HEK293T (cell line): ENCODE results near the gene COL17A1.

ENCODE experiments used
- BHLHE40 ChIP-seq: fragments of 450-650 bp; IDR thresholded peaks from 2 replicates; pipeline ENCODE4 v1.6.1; 2016; ENCODE audit warnings: mild to moderate bottlenecking, moderate library complexity, borderline replicate concordance
- CTBP1 ChIP-seq: fragments of 450-650 bp; IDR thresholded peaks from 2 replicates; pipeline ENCODE4 v1.6.1; 2016; ENCODE audit warnings: borderline replicate concordance
- ELF4 ChIP-seq: fragments of 450-650 bp; IDR thresholded peaks from 2 replicates; pipeline ENCODE4 v1.6.1; 2017; ENCODE audit warnings: antibody characterized with exemption
- FOXM1 ChIP-seq: fragments of 450-650 bp; IDR thresholded peaks from 2 replicates; pipeline ENCODE4 v1.6.1; 2017; ENCODE audit warnings: mild to moderate bottlenecking, borderline replicate concordance
- LEF1 ChIP-seq: fragments of 450-650 bp; IDR thresholded peaks from 2 replicates; pipeline ENCODE4 v1.6.1; 2017; ENCODE audit warnings: mild to moderate bottlenecking, borderline replicate concordance
- NFRKB ChIP-seq: fragments of 450-650 bp; IDR thresholded peaks from 2 replicates; pipeline ENCODE4 v1.6.1; 2016; ENCODE audit warnings: mild to moderate bottlenecking, moderate library complexity
- PKNOX1 ChIP-seq: fragments of 450-650 bp; IDR thresholded peaks from 2 replicates; pipeline ENCODE4 v1.6.1; 2016
- SP1 ChIP-seq: fragments of 450-650 bp; IDR thresholded peaks from 2 replicates; pipeline ENCODE4 v1.6.1; 2017
- SUZ12 ChIP-seq: fragments of 450-650 bp; IDR thresholded peaks from 2 replicates; pipeline ENCODE4 v1.6.1; 2016; ENCODE audit warnings: mild to moderate bottlenecking

DNA sequence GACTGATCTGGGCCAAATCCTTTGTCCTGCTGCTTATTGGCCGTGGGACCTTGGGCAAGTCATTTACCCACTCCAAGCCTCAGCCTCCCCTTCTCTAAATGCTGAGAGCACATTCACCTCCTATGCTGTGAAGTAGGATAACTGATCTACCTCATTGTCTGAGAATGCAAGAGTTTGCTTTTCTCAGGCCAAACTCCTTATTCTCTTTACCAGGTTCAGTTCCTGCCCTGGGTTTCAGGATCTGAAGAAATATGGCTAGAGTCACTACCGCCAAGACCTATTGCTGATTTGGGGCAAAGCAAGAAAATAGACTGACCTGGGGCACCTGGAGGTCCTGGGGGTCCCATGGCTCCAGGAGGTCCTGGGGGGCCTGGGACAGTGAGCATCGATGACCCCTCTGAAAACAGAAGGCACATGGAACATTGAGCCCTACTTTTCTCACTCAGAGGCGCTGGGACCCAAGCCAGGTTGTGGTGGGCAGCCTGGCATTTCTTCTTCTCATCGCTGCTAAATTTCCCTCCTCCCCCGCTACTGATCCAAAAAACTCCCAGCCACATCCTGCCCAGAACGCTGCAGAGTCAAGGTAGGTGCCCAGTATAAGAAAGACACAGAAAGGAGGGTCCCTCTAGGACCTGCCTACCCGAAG lies 42.4 kb downstream of the COL17A1 start:
- TF ChIP-seq SP1 (no peak), SUZ12 (no peak), PKNOX1 (no peak), FOXM1 (no peak), NFRKB (no peak), BHLHE40 (no peak), ELF4 (no peak), LEF1 (no peak), CTBP1 (no peak)
